ENCODE results near the gene MAGI2.
"Not testable (repeated sequence)": the region's sequence is repeated elsewhere in the genome, so short reads cannot be mapped to it uniquely, and the experiment has no call there.

MAGI2 gene

DNA sequence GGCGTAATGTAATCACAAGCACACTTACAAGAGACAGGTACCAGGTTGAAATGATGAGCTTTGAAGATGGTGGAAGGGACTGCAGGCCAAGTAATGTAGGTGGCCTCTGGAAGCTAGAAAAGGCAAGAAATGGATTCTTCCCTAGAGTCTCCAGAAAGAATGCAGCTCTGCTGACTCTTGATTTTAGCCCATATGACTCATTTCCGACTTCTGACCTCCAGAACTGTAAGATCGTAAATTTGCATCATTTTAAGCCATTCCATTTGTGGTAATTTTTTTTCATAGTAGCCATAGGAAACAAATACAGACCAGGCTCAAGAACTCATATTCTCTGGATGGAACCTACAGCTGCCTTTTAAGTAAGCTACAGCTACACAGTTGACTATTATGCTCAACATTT is 315.5 kb downstream of the MAGI2 start:
- DNase-seq, result no peak

DNA sequence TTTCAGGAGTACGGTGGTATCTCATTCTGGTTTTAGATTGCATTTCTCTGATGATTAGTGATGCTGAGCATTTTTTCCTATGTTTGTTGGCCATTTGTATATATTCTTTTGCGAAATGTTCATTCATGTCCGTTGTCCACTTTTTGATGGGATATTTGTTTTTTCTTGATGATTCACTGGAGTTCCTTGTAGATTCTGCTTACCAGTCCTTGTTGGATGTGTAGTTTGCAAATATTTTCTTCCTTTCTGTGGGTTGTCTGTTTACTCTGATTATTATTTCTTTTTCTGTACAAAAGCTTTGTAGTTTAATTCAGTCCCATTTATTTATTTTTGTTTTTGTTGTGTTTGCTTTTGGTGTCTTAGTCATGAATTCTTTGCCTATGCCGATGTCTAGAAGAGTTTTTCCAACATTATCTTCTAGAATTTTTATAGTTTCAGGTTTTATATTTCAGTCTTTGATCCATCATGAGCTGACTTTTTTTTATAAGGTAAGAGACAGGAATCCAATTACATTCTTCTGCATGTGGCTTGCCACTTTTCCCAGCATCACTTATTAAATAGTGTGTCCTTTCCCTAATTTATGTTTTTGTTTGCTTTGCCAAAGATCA is 320.5 kb downstream of the MAGI2 start:
- DNase-seq, result no peak

- DNase-seq, result no peak
Measured at GRCh38 chr7:79130715-79131114, 322.8 kb downstream of the MAGI2 start.

- no peak for DNase-seq
Measured at GRCh38 chr7:79124331-79124730, 329.1 kb downstream of the MAGI2 start.

DNA sequence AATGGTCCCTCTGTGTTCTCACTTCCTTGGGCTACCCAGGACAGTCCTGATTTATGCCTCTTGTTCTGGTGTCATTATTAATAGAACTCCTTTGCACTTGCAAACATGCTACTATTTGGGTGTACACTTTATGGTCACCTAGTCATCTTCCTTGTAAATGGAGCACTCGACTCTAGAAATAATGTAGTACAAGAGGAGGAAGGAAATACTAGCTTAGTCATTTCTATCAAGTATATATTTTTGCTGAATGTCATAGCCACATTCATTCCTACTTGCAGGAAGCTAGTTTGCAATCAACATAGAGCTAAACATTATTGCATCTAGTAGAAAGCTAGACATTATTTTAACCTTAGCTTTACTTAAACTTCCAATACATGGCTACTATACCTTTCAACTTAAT is 335.3 kb downstream of the MAGI2 start:
- DNase-seq, result no peak

DNA sequence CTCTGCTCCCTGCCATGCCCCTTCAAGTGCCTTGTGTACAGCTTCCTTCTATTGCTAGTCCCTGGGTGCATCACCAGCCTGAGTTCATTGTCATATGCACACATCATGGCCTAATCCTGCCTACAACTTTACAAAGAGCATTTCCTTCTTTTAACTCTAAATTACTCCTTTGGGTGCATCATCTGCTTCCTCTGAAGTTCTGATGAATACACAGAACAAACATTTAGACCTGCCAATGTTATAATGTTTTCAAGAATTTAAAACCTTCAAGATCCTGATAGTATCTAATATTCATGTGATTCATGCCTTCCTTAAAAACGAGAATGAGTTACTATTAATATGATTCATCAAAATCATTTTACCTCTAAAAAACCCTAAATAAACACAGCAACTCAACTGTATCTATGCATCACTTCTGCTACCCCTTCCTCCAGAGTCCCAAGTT is 357.1 kb downstream of the MAGI2 start:
- no peak for DNase-seq

GRCh38 chr7:79093421-79093820 is 360.0 kb downstream of the MAGI2 start:
- no peak for DNase-seq

GRCh38 chr7:79091661-79092060 is 361.8 kb downstream of the MAGI2 start:
- no peak for DNase-seq

DNA sequence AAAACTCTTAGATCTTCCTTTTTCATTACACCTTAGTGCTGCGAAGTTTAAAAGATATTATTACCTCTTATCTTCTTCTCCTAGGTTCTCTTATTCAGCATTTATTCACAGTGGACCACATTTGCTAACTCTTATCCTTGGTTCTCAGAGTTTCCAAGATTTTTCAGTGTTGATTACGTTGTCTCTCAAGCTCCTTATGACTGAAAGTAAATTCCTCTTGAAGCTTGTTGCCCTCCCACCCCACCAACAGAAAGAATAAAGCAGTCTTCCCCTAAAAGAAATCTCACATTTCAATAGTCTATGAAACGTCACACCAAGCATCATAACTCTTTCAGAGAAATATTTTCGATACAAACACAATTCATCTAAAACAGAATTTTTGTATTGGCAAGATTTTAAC is 362.5 kb downstream of the MAGI2 start:
- no peak for DNase-seq

DNA sequence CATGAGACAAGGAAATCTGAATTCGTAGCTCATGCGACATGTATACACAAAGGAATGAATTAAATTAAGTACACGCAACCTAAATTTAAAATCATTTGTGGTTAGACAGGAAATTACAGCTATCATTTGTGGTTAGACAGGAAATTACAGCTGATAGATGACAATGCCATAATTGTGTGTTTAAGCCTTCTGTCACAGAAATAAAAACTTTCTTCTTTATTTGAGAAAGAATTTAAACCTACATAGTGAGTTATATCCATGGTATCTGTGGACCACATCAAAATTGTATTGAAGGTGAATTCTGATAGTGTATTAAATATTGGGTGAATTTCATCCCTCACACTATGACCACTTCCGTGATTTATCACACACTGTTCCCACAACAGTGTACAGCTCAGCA is 362.9 kb downstream of the MAGI2 start:
- DNase-seq, result no peak

GRCh38 chr7:79084423-79084822 is 369.0 kb downstream of the MAGI2 start:
- DNase-seq, result no peak

GRCh38 chr7:79079919-79080554 is 373.4 kb downstream of the MAGI2 start:
- no peak for DNase-seq

DNA sequence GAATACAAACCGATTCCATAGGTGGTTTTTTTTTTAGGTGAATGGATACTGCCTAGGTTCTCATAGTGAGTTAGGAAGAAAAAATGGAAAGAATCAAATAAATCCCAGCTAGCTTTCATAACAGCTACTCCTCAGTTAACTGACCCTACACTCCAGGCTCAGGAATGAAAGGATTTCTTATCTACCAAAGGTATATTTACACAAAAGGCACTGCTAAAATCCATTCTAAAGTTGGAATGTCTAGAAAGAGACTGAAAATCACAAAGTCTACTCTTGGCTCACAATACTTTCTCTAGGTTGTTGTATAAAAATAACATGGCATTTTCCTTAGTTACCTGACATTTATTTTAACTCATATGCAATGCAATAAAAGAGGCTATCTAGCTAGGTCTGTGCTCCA is 375.2 kb downstream of the MAGI2 start:
- no peak for DNase-seq

- not testable (repeated sequence) for DNase-seq
Measured at GRCh38 chr7:79071187-79071586, 382.3 kb downstream of the MAGI2 start.

DNA sequence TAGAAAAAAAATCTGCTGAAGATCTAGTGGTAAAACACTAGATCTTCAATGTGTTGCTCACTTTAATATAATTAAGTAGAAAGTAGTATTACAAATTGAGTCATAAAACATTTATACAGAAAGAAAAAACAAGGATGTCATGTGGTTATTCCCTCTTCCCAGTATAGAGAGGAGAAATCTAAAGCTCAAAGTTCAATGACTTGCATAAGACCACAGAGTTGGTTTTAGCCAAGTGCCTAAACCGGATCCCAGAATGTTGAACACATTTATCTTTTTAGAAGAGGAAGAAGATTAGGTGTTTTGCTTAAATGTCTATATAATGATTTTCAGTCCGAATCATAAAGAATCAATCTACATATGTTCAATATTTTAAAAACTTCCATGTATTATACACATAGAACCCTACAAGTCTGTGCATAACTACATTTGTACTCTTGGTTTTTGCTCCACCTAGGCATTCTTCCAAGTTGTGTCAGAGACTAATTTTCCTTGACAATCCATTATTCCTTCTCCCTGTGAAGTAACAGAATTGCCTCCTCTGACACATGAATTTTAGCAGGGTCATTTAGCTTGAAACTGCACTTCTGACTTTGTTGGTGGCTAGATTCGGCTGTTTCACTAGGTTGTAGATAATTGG is 389.2 kb downstream of the MAGI2 start:
- DNase-seq, result no peak

DNA sequence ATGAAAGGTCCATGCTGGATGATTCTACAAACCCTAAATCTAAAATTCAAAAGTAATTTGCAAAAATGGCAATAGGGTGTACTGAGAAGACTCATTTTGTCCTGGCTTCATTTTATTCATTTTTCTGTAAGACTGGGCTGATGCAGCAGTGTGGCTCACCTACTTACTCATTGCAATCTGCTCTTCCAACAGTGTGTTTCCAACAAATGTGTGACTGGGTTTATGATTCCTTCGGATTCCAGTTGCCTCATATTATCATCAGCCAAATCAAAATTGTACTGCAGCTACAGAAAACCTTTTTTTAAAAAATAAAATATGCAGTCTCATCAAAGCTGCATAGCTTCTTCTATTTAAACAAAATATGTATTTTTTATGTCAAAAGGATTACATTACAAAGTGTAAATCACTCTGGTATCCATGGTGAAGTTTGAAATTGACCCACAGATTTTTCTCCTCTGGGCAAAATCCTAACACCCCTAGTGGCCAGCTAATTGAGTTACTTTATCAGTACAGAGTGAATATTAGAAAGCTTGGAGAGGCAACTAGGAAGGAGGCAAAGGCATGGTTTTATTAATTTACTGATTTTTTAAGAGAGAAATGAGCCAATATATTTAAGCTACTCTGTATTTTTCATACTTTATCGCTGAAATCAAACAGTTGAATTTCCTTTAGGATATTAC is 390.3 kb downstream of the MAGI2 start:
- DNase-seq, result no peak

DNA sequence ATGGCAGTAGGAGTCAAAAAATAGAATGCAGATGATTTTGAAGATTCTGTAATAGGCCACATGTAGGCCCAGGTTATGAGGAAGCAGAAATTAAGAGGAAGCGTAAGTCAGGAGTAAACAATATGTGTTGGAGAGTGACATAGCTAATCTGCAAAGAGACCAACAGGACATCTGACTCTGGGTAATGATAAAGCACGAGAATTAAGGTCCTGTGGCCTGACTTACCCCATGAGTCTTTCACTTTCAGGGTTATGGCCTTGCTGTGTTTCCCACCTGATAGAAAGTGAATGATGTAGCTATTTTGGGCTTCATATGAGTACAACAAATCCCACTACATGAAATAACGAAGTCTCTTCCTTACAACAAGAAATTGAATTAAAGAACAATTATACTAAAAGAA is 393.0 kb downstream of the MAGI2 start:
- DNase-seq, result no peak

DNA sequence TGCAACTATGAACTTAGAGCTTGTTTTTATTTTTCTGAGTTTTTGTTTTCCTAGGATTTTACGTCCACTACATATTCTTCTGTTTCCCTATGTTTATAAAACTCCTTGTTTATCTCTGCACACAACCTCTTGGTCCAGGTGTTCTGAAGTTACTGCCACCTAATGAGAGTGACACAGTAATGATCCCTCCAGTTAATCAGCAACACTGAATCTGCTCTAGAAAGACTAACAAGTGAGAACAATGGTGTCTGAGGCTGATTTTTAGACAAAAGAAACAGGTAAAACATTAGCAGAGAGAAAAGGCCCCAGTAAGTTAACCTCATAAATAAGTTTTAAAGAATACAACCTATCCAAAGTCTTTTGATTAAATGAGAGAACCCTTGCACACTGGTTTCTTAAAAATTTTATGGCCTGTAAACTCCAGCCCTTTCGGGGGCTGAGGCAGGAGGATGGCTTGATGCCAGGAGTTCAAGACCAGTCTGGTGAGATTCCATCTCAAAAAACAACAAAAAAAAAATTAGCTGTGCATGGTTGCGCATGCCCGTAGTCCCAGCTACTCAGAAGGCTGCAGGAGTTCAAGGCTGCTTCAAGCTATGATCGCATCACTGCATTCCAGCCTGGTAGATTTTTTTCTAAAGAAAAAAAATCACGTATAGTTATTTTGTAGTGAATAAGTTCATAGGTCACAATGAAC is 397.6 kb downstream of the MAGI2 start:
- no peak for DNase-seq

DNA sequence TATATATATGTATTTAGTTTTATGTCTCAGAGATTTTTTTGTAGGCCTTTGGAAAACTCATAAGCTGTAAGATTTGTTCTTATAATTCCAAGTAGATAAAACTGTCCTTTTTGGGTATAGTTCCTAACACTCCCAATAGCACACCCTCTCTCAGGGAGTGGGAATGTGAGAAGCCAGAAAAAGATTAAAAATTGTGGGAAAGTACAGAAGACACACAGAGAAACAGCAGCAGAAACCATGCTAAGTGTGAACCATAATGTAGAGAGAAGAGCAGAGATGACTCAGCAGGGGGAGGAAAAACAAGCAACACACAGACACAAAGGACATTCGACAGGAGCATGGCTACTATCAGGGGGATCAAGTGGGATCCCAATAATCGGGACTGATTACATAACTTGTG is 401.6 kb downstream of the MAGI2 start:
- DNase-seq, result no peak

DNA sequence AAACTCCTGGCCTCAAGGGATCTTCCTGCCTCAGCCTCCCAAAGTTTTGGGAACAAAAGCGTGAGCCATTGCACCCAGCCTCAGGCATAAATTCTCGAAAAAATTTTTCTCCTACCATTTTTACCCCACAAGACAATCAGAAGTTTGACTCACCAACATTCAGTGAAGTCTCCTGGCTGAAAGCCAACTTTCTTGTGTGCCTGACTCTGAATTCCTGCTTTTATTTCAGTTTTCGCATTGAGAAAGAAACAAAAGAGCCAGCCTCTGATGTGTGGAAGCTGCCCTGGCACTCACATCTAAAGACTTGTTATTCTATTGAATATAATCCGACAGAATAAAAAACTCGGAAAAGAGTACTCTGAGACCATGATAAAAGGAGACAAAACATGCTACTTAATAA is 402.9 kb downstream of the MAGI2 start:
- DNase-seq, result no peak

- no peak for DNase-seq
Measured at GRCh38 chr7:79046061-79046460, 407.4 kb downstream of the MAGI2 start.

DNA sequence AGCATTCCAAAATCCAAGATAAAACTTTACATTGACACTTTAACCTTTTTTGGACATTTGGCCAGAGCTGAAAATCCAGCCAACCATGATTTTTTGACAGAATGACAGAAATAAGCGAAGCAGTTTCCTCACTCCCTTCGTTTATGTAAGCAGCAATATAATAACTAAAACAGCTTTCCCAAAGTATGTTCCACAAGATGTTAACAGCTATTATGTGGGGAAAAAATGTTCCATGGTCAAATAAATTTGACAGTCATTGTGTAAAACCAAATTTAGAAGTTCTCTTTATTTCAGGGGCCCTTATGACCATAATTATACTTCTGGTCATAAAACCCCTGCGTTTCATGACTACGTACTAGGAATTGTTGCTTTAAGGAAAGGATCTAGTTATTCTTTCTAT is 416.5 kb downstream of the MAGI2 start:
- DNase-seq, result no peak

- no peak for DNase-seq
Measured at GRCh38 chr7:79036356-79036755, 417.1 kb downstream of the MAGI2 start.

All from stimulated activated CD4-positive, alpha-beta T cell treated with anti-CD3 and anti-CD28 coated beads, Interleukin-4, amount 100 ng/mL, for 1 hour (primary cell).